Measurements from ENCODE around the gene NLRP4.

The NLRP4 gene

GRCh38 chr19:55838251-55838650 lies 1.9 kb downstream of the NLRP4 start:
- Histone ChIP-seq H3K27ac (ENCODE audit: low read length) (no peak overlapping the region), H3K36me3 (ENCODE audit: insufficient read depth, low read depth, low read length) (no peaks in the 10 kb centered on the region), H3K9me3 (ENCODE audit: insufficient read depth, low read depth, low read length) (peaks cover 85% of the 10 kb centered on the region), H3K4me1 (ENCODE audit: insufficient read depth, low read length) (no peaks in the 10 kb centered on the region), H3K27me3 (ENCODE audit: insufficient read depth, low read length) (no peaks in the 10 kb centered on the region), H3K9ac (ENCODE audit: low read depth, low read length) (no peak overlapping the region), H3K4me3 (ENCODE audit: low read length) (no peak overlapping the region)

GRCh38 chr19:55838906-55839305 lies 2.6 kb downstream of the NLRP4 start:
- H3K27me3 ChIP-seq (ENCODE audit: insufficient read depth, low read length): no peaks in the 10 kb centered on the region
- no peaks in the 10 kb centered on the region for H3K4me1 ChIP-seq (ENCODE audit: insufficient read depth, low read length)
- H3K9ac ChIP-seq (ENCODE audit: low read depth, low read length): no peak overlapping the region
- no peaks in the 10 kb centered on the region for H3K36me3 ChIP-seq (ENCODE audit: insufficient read depth, low read depth, low read length)
- no peak overlapping the region for H3K4me3 ChIP-seq (ENCODE audit: low read length)
- peaks cover 83% of the 10 kb centered on the region for H3K9me3 ChIP-seq (ENCODE audit: insufficient read depth, low read depth, low read length)
- H3K27ac ChIP-seq (ENCODE audit: low read length): no peak overlapping the region

GRCh38 chr19:55855160-55855559 lies 18.8 kb downstream of the NLRP4 start:
- Histone ChIP-seq H3K4me1 (ENCODE audit: insufficient read depth, low read length) (no peaks in the 10 kb centered on the region), H3K27ac (ENCODE audit: low read length) (no peak overlapping the region)

GRCh38 chr19:55857149-55857548 lies 20.8 kb downstream of the NLRP4 start:
- H3K9ac ChIP-seq (ENCODE audit: low read depth, low read length): no peak overlapping the region
- H3K27ac ChIP-seq (ENCODE audit: low read length): no peak overlapping the region
- H3K9me3 ChIP-seq (ENCODE audit: insufficient read depth, low read depth, low read length): peaks cover 93% of the 10 kb centered on the region
- H3K4me3 ChIP-seq (ENCODE audit: low read length): no peak overlapping the region; the same call in 1 of the 2 replicates
- H3K4me1 ChIP-seq (ENCODE audit: insufficient read depth, low read length): no peaks in the 10 kb centered on the region
- H3K27me3 ChIP-seq (ENCODE audit: insufficient read depth, low read length): no peaks in the 10 kb centered on the region
- H3K36me3 ChIP-seq (ENCODE audit: insufficient read depth, low read depth, low read length): no peaks in the 10 kb centered on the region

More at GRCh38 chr19:55855160-55855559, 18.8 kb downstream of the NLRP4 start:
- Histone ChIP-seq H3K36me3 (ENCODE audit: insufficient read depth, low read depth, low read length) (no peaks in the 10 kb centered on the region), H3K4me3 (ENCODE audit: low read length) (no peak overlapping the region), H3K9me3 (ENCODE audit: insufficient read depth, low read depth, low read length) (peaks cover 80% of the 10 kb centered on the region), H3K27me3 (ENCODE audit: insufficient read depth, low read length) (no peaks in the 10 kb centered on the region), H3K9ac (ENCODE audit: low read depth, low read length) (no peak overlapping the region)

GRCh38 chr19:55857974-55858373 lies 21.6 kb downstream of the NLRP4 start:
- H3K27me3 ChIP-seq (ENCODE audit: insufficient read depth, low read length): no peaks in the 10 kb centered on the region
- H3K4me1 ChIP-seq (ENCODE audit: insufficient read depth, low read length): no peaks in the 10 kb centered on the region
- H3K9me3 ChIP-seq (ENCODE audit: insufficient read depth, low read depth, low read length): peaks cover 88% of the 10 kb centered on the region
- no peaks in the 10 kb centered on the region for H3K36me3 ChIP-seq (ENCODE audit: insufficient read depth, low read depth, low read length)
- H3K4me3 ChIP-seq (ENCODE audit: low read length): no peak overlapping the region
- no peak overlapping the region for H3K27ac ChIP-seq (ENCODE audit: low read length)
- no peak overlapping the region for H3K9ac ChIP-seq (ENCODE audit: low read depth, low read length)

GRCh38 chr19:55858401-55858800 lies 22.1 kb downstream of the NLRP4 start:
- Histone ChIP-seq H3K4me3 (ENCODE audit: low read length) (no peak overlapping the region), H3K9ac (ENCODE audit: low read depth, low read length) (no peak overlapping the region), H3K4me1 (ENCODE audit: insufficient read depth, low read length) (no peaks in the 10 kb centered on the region), H3K27ac (ENCODE audit: low read length) (no peak overlapping the region), H3K9me3 (ENCODE audit: insufficient read depth, low read depth, low read length) (peaks cover 88% of the 10 kb centered on the region), H3K27me3 (ENCODE audit: insufficient read depth, low read length) (no peaks in the 10 kb centered on the region), H3K36me3 (ENCODE audit: insufficient read depth, low read depth, low read length) (no peaks in the 10 kb centered on the region)

GRCh38 chr19:55858969-55859368 lies 22.6 kb downstream of the NLRP4 start:
- H3K27ac ChIP-seq (ENCODE audit: low read length): no peak overlapping the region
- no peak overlapping the region for H3K4me3 ChIP-seq (ENCODE audit: low read length)

GRCh38 chr19:55866521-55866920 lies 30.2 kb downstream of the NLRP4 start:
- Histone ChIP-seq H3K4me3 (ENCODE audit: low read length) (no peak overlapping the region), H3K9me3 (ENCODE audit: insufficient read depth, low read depth, low read length) (peaks cover 88% of the 10 kb centered on the region), H3K9ac (ENCODE audit: low read depth, low read length) (no peak overlapping the region), H3K27me3 (ENCODE audit: insufficient read depth, low read length) (no peaks in the 10 kb centered on the region), H3K36me3 (ENCODE audit: insufficient read depth, low read depth, low read length) (no peaks in the 10 kb centered on the region), H3K4me1 (ENCODE audit: insufficient read depth, low read length) (no peaks in the 10 kb centered on the region), H3K27ac (ENCODE audit: low read length) (no peak overlapping the region)

More at GRCh38 chr19:55858969-55859368, 22.6 kb downstream of the NLRP4 start:
- H3K9ac ChIP-seq (ENCODE audit: low read depth, low read length): no peak overlapping the region
- no peaks in the 10 kb centered on the region for H3K27me3 ChIP-seq (ENCODE audit: insufficient read depth, low read length)
- H3K9me3 ChIP-seq (ENCODE audit: insufficient read depth, low read depth, low read length): peaks cover 87% of the 10 kb centered on the region
- H3K4me1 ChIP-seq (ENCODE audit: insufficient read depth, low read length): no peaks in the 10 kb centered on the region
- no peaks in the 10 kb centered on the region for H3K36me3 ChIP-seq (ENCODE audit: insufficient read depth, low read depth, low read length)

- Histone ChIP-seq H3K4me1 (ENCODE audit: insufficient read depth, low read length) (no peaks in the 10 kb centered on the region), H3K27ac (ENCODE audit: low read length) (no peak overlapping the region), H3K9me3 (ENCODE audit: insufficient read depth, low read depth, low read length) (peaks cover 88% of the 10 kb centered on the region), H3K27me3 (ENCODE audit: insufficient read depth, low read length) (no peaks in the 10 kb centered on the region), H3K36me3 (ENCODE audit: insufficient read depth, low read depth, low read length) (no peaks in the 10 kb centered on the region), H3K9ac (ENCODE audit: low read depth, low read length) (no peak overlapping the region), H3K4me3 (ENCODE audit: low read length) (no peak overlapping the region)
These were observed 30.8 kb downstream of the NLRP4 start for GRCh38 chr19:55867101-55867500.

- Histone ChIP-seq H3K27ac (ENCODE audit: low read length) (no peak overlapping the region), H3K4me1 (ENCODE audit: insufficient read depth, low read length) (no peaks in the 10 kb centered on the region), H3K27me3 (ENCODE audit: insufficient read depth, low read length) (no peaks in the 10 kb centered on the region), H3K9ac (ENCODE audit: low read depth, low read length) (no peak overlapping the region), H3K36me3 (ENCODE audit: insufficient read depth, low read depth, low read length) (no peaks in the 10 kb centered on the region), H3K4me3 (ENCODE audit: low read length) (no peak overlapping the region), H3K9me3 (ENCODE audit: insufficient read depth, low read depth, low read length) (peaks cover 89% of the 10 kb centered on the region)
These were observed 34.4 kb downstream of the NLRP4 start for GRCh38 chr19:55870736-55871135.

GRCh38 chr19:55877211-55877610 lies 40.9 kb downstream of the NLRP4 start:
- peaks cover 89% of the 10 kb centered on the region for H3K9me3 ChIP-seq (ENCODE audit: insufficient read depth, low read depth, low read length)
- no peak overlapping the region for H3K9ac ChIP-seq (ENCODE audit: low read depth, low read length)
- no peak overlapping the region for H3K4me3 ChIP-seq (ENCODE audit: low read length)
- no peaks in the 10 kb centered on the region for H3K36me3 ChIP-seq (ENCODE audit: insufficient read depth, low read depth, low read length)
- no peak overlapping the region for H3K27ac ChIP-seq (ENCODE audit: low read length)
- H3K27me3 ChIP-seq (ENCODE audit: insufficient read depth, low read length): no peaks in the 10 kb centered on the region
- no peaks in the 10 kb centered on the region for H3K4me1 ChIP-seq (ENCODE audit: insufficient read depth, low read length)

- H3K4me1 ChIP-seq (ENCODE audit: insufficient read depth, low read length): no peaks in the 10 kb centered on the region
- no peaks in the 10 kb centered on the region for H3K27me3 ChIP-seq (ENCODE audit: insufficient read depth, low read length)
- no peak overlapping the region for H3K27ac ChIP-seq (ENCODE audit: low read length)
- no peak overlapping the region for H3K4me3 ChIP-seq (ENCODE audit: low read length)
- peaks cover 92% of the 10 kb centered on the region for H3K9me3 ChIP-seq (ENCODE audit: insufficient read depth, low read depth, low read length)
- no peaks in the 10 kb centered on the region for H3K36me3 ChIP-seq (ENCODE audit: insufficient read depth, low read depth, low read length)
- no peak overlapping the region for H3K9ac ChIP-seq (ENCODE audit: low read depth, low read length)
These were observed 46.3 kb downstream of the NLRP4 start for GRCh38 chr19:55882626-55883025.

- Histone ChIP-seq H3K4me1 (ENCODE audit: insufficient read depth, low read length) (no peaks in the 10 kb centered on the region), H3K9me3 (ENCODE audit: insufficient read depth, low read depth, low read length) (peaks cover 86% of the 10 kb centered on the region), H3K27ac (ENCODE audit: low read length) (no peak overlapping the region), H3K4me3 (ENCODE audit: low read length) (no peak overlapping the region), H3K9ac (ENCODE audit: low read depth, low read length) (no peak overlapping the region), H3K36me3 (ENCODE audit: insufficient read depth, low read depth, low read length) (no peaks in the 10 kb centered on the region), H3K27me3 (ENCODE audit: insufficient read depth, low read length) (no peaks in the 10 kb centered on the region)
These were observed 62.6 kb downstream of the NLRP4 start for GRCh38 chr19:55898911-55899310.
